ENCODE data around the gene DNM1L. TPM values are rescaled to one million over a fixed set of nuclear protein-coding genes. Genes with fewer than 3 reads are reported as not detected.

The DNM1L gene
- total RNA-seq, 2 experiments from 2014 or later: 56.9 to 68.3 TPM

- ChIA-PET POLR2A (no interaction called here), CTCF (interaction anchor here (0.6 to 1.4 kb wide), 2 partner anchors 101 to 210 kb away, joined by 3 to 4 read pairs; no protein-coding TSS in a partner anchor)
- Mint-ChIP-seq H3K4me1 (ENCODE audit: low read depth) (no peaks in the 10 kb centered on the region), H3K4me3 (no peak overlapping the region), H3K36me3 (ENCODE audit: low read depth) (no peaks in the 10 kb centered on the region), H3K27me3 (peaks cover 2% of the 10 kb centered on the region), H3K9me3 (peaks cover 7% of the 10 kb centered on the region), H3K27ac (no peak overlapping the region)
- DNase-seq (no peak), ATAC-seq (no peak)
- no peak for TF ChIP-seq CTCF (IDR thresholded peaks at IDR 0.05)
- intact Hi-C loops (cut with micrococcal nuclease): no loop called here
Measured at GRCh38 chr12:32666018-32666417, 13.1 kb upstream of the DNM1L start.

GRCh38 chr12:32669584-32669983 lies 9.5 kb upstream of the DNM1L start:
- POLR2A ChIA-PET: no interaction called here
- H3K9me3 Mint-ChIP-seq: peaks cover 7% of the 10 kb centered on the region

GRCh38 chr12:32671930-32672780 lies 6.9 kb upstream of the DNM1L start:
- ATAC-seq (no peak), DNase-seq (peak; percentile 45)
- ChIA-PET CTCF (interaction anchor here (0.7 to 3.6 kb wide), 15 partner anchors 11 to 1273 kb away, joined by 3 to 32 read pairs (median 4); partner anchors contain the start of gene YARS2), POLR2A (no interaction called here)
- no peaks in the 10 kb centered on the region for H3K4me1 Mint-ChIP-seq (ENCODE audit: low read depth)
- peaks cover 7% of the 10 kb centered on the region for H3K9me3 Mint-ChIP-seq
- no peaks in the 10 kb centered on the region for H3K36me3 Mint-ChIP-seq (ENCODE audit: low read depth)
- intact Hi-C loops (cut with micrococcal nuclease): loop anchor here (5.0 to 10.0 kb wide), 2 partner anchors 215 to 1347 kb away; partner anchors contain the start of gene SINHCAF
- no peak overlapping the region for H3K4me3 Mint-ChIP-seq
- H3K27me3 Mint-ChIP-seq: peaks cover 3% of the 10 kb centered on the region
- H3K27ac Mint-ChIP-seq: no peak overlapping the region
- peak; percentile 42 for TF ChIP-seq CTCF (IDR thresholded peaks at IDR 0.05)

More at GRCh38 chr12:32669584-32669983, 9.5 kb upstream of the DNM1L start:
- peaks cover 3% of the 10 kb centered on the region for H3K27me3 Mint-ChIP-seq
- no peaks in the 10 kb centered on the region for H3K4me1 Mint-ChIP-seq (ENCODE audit: low read depth)
- CTCF ChIA-PET: interaction anchor here (1.7 to 3.6 kb wide), 2 partner anchors 10 to 213 kb away, joined by 4 to 32 read pairs; partner anchors contain the start of gene DNM1L
- TF ChIP-seq CTCF (IDR thresholded peaks at IDR 0.05): no peak
- H3K4me3 Mint-ChIP-seq: no peak overlapping the region
- no peak overlapping the region for H3K27ac Mint-ChIP-seq
- no peak for DNase-seq
- intact Hi-C loops (cut with micrococcal nuclease): no loop called here
- no peak for ATAC-seq
- H3K36me3 Mint-ChIP-seq (ENCODE audit: low read depth): no peaks in the 10 kb centered on the region

- Mint-ChIP-seq H3K27me3 (no peaks in the 10 kb centered on the region), H3K27ac (peak overlapping the region; percentile 87), H3K4me1 (ENCODE audit: low read depth) (peaks cover 22% of the 10 kb centered on the region), H3K4me3 (peak overlapping the region; percentile 95), H3K36me3 (ENCODE audit: low read depth) (peaks cover 11% of the 10 kb centered on the region), H3K9me3 (no peaks in the 10 kb centered on the region)
- ChIA-PET CTCF (interaction anchor here (0.9 to 1.0 kb wide), 2 partner anchors 10 to 226 kb away, joined by 3 to 4 read pairs; no protein-coding TSS in a partner anchor), POLR2A (no interaction called here)
- no peak for TF ChIP-seq CTCF (IDR thresholded peaks at IDR 0.05)
- ATAC-seq: no peak
- DNase-seq: no peak
- intact Hi-C loops (cut with micrococcal nuclease): loop anchor here (10.0 kb wide), 1 partner anchor 1355 kb away; the partner anchor contains the start of gene SINHCAF
Measured at GRCh38 chr12:32679920-32680237, 778 bp downstream of the DNM1L start.

GRCh38 chr12:32680787-32681186 lies 1.7 kb downstream of the DNM1L start:
- DNase-seq (no peak), ATAC-seq (no peak)
- no peaks in the 10 kb centered on the region for H3K9me3 Mint-ChIP-seq
- ChIA-PET CTCF (interaction anchor here (0.8 to 1.0 kb wide), 2 partner anchors 26 to 226 kb away, joined by 3 read pairs; no protein-coding TSS in a partner anchor), POLR2A (interaction anchor here (1.4 kb wide), 1 partner anchor 16 kb away, joined by 3 read pairs; no protein-coding TSS in a partner anchor)
- peak overlapping the region; percentile 95 for H3K4me3 Mint-ChIP-seq
- intact Hi-C loops (cut with micrococcal nuclease): no loop called here
- H3K27me3 Mint-ChIP-seq: no peaks in the 10 kb centered on the region
- H3K27ac Mint-ChIP-seq: no peak overlapping the region
- peaks cover 19% of the 10 kb centered on the region for H3K36me3 Mint-ChIP-seq (ENCODE audit: low read depth)
- no peak for TF ChIP-seq CTCF (IDR thresholded peaks at IDR 0.05)
- peaks cover 22% of the 10 kb centered on the region for H3K4me1 Mint-ChIP-seq (ENCODE audit: low read depth)
